ENCODE results near the gene MUC3A. TPM values are rescaled to one million over a fixed set of nuclear protein-coding genes. Genes with fewer than 3 reads are reported as not detected.

Gene MUC3A
- total RNA-seq, 4 donors from 2014 or later, result 11.7 to 233 (median 64.7) TPM

DNA sequence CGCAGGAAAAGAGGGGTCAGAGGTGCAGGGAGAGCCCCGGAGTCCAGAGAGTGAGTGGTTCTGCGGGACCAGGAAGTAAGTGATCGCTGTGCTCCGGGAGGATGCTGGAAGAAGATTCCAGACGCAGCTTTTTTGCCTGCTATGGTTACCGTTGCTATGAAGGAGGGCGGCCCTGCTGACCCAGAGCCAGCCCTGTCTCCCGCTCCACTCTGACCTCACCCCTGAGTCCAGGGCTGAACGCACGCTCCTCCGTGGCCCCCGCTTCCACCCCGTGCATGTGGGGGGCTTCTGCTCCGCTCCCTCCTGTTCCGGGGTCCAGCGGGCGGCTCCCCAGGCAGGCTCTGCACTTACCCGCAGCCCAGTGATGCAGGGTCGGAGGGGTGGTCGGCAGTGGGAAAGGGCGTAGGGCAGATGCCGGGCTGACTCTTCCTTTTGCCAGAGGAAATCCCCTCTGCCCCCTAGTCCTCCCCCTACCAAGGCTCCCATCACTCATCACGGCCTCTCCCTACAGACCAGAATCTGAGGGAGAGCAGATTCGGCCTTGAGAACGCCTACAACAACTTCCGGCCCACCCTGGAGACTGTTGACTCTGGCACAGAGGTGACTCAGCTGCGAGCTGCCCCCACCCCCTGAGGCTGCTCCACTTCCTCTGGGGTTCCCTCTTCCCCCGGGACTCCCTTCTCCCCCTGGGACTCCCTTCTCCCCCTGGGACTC lies 67.9 kb downstream of the MUC3A start:
- Histone ChIP-seq H3K27me3 (no peaks in the 10 kb centered on the region), H3K27ac (peak overlapping the region; percentile 66 to 85 (median 74)), H3K36me3 (peaks cover 0 to 3% (median 0%) of the 10 kb centered on the region in 4 donors), H3K9me3 (no peaks in the 10 kb centered on the region), H3K4me1 (peaks cover 5 to 18% (median 12%) of the 10 kb centered on the region in 4 donors), H3K4me3 (peak overlapping the region; percentile 6 to 56 (median 26))
- WGBS, 2 donors (ENCODE audit: low coverage in 1 of 2), result 25% methylated on average over 29 of the region's 29 CpGs; no CpG with 5 or more reads in 1 of the 2 donors
- in situ Hi-C loops (cut with MboI; ENCODE audit: low pct_ligation_motif_present in 1 of 4, low pct_unique_long_range_greater_than_20kb in 1 of 4, low sequenced_read_pairs in 3 of 4) (no loop called here), intact Hi-C loops (cut with DNase I; ENCODE audit: low total_unique reads) (no loop called here)
- TF ChIP-seq POLR2A (IDR thresholded peaks at IDR 0.05), result peak; percentile 20
- no peak for TF ChIP-seq EP300 (IDR thresholded peaks at IDR 0.05; ENCODE audit: low read depth)
- TF ChIP-seq, protein P1, sequence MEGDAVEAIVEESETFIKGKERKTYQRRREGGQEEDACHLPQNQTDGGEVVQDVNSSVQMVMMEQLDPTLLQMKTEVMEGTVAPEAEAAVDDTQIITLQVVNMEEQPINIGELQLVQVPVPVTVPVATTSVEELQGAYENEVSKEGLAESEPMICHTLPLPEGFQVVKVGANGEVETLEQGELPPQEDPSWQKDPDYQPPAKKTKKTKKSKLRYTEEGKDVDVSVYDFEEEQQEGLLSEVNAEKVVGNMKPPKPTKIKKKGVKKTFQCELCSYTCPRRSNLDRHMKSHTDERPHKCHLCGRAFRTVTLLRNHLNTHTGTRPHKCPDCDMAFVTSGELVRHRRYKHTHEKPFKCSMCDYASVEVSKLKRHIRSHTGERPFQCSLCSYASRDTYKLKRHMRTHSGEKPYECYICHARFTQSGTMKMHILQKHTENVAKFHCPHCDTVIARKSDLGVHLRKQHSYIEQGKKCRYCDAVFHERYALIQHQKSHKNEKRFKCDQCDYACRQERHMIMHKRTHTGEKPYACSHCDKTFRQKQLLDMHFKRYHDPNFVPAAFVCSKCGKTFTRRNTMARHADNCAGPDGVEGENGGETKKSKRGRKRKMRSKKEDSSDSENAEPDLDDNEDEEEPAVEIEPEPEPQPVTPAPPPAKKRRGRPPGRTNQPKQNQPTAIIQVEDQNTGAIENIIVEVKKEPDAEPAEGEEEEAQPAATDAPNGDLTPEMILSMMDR (IDR thresholded peaks at IDR 0.05), result no peak
- DNase-seq, result peak; percentile 59

Small RNAs within 50 kb of the gene (small RNA-seq; reads per million reads assigned to genes)
- gene RN7SL549P (0 reads per million in 4 donors), gene RPS29P15 (0 reads per million in 4 donors)

Other genes starting within 250 kb of the MUC3A start
- gene POP7, start 243.4 kb upstream of the MUC3A start, total RNA-seq, result 10 to 100 TPM; 10.7 to 58.7 (median 34.1) TPM
- not detected for gene EPO, start 229.1 kb upstream of the MUC3A start, total RNA-seq
- not detected for gene ZAN, start 215.9 kb upstream of the MUC3A start, total RNA-seq
- gene EPHB4, start 122.0 kb upstream of the MUC3A start, total RNA-seq, result 10 to 100 TPM; 23.2 to 95.5 (median 43.5) TPM
- 10 to 100 TPM; 21.0 to 46.2 (median 23.1) TPM for gene SLC12A9, start 96.8 kb upstream of the MUC3A start, total RNA-seq
- 10 to 100 TPM; 10.9 to 24.3 (median 21.2) TPM for gene TRIP6, start 82.1 kb upstream of the MUC3A start, total RNA-seq
- 100 to 1,000 TPM in 2 of 4 donors, 10 to 100 TPM in 2; 64.6 to 217 (median 103) TPM for gene SRRT, start 74.4 kb upstream of the MUC3A start, total RNA-seq
- 10 to 100 TPM in 1 of 4 donors, 1 to 10 TPM in 2, not detected in 1; 1.3 to 19.1 (median 3.7) TPM for gene UFSP1, start 59.8 kb upstream of the MUC3A start, total RNA-seq
- 10 to 100 TPM in 3 of 4 donors, 1 to 10 TPM in 1; 3.8 to 29.9 (median 14.3) TPM for gene ACHE, start 53.6 kb upstream of the MUC3A start, total RNA-seq
- 1,000 to 10,000 TPM in 1 of 4 donors, 100 to 1,000 TPM in 2, 10 to 100 TPM in 1; 90.2 to 2,095 (median 445) TPM for gene MUC12, start 20.0 kb downstream of the MUC3A start, total RNA-seq
- gene MUC17, start 70.5 kb downstream of the MUC3A start, total RNA-seq, result 100 to 1,000 TPM in 1 of 4 donors, 10 to 100 TPM in 2, under 1 TPM in 1; 0.80 to 102 (median 20.0) TPM
- 10 to 100 TPM; 23.8 to 50.0 (median 35.1) TPM for gene TRIM56, start 135.9 kb downstream of the MUC3A start, total RNA-seq
- 10 to 100 TPM in 1 of 4 donors, 1 to 10 TPM in 3; 1.3 to 26.2 (median 5.5) TPM for gene SERPINE1, start 177.6 kb downstream of the MUC3A start, total RNA-seq
- gene AP1S1, start 204.9 kb downstream of the MUC3A start, total RNA-seq, result 10 to 100 TPM; 18.3 to 87.3 (median 54.0) TPM
- gene VGF, start 216.0 kb downstream of the MUC3A start, total RNA-seq, result under 1 TPM in 1 of 4 donors, not detected in 3; 0.95 TPM
- not detected for gene NAT16, start 230.8 kb downstream of the MUC3A start, total RNA-seq

Measured in transverse colon (tissue), 4 donors.